Measurements from ENCODE around the gene SLBP. TPM values are rescaled to one million over a fixed set of nuclear protein-coding genes. Genes with fewer than 3 reads are reported as not detected.

The SLBP gene
- total and polyA plus RNA-seq, 10 of the 15 experiments (the other 5 are each of a cell fraction or from before 2014, with no cell fraction given) = 94.4 to 278 (median 158) TPM

DNA sequence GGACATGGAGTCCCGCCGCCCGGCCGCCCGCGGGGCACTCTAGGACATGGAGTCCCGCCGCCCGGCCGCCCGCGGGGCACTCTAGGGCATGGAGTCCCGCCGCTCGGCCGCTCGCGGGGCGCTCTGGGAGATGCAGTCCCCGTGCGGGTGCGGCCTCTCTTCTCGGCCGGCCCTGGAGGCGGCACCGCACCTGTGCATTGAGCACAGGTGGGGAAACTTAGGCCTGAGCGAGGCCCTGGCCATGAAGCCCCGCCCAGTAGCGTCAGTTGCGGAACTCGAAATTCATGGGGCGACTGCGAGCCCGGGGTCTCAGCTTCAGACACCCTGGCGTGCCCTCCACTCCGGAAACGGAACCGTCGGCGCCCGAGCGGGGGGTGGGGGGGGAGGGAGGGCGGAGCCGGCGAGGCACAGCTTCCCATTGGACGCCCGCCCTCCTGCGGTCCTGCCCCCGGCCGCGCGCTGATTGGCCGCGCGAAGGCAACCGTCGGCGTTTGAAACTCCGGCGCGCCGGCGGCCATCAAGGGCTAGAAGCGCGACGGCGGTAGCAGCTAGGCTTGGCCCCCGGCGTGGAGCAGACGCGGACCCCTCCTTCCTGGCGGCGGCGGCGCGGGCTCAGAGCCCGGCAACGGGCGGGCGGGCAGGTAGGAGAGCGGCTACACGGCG lies 9.0 kb upstream of the SLBP start, which contains the start of the genes TACC3 and TMEM129 (continued):
- TF ChIP-seq, protein P1, sequence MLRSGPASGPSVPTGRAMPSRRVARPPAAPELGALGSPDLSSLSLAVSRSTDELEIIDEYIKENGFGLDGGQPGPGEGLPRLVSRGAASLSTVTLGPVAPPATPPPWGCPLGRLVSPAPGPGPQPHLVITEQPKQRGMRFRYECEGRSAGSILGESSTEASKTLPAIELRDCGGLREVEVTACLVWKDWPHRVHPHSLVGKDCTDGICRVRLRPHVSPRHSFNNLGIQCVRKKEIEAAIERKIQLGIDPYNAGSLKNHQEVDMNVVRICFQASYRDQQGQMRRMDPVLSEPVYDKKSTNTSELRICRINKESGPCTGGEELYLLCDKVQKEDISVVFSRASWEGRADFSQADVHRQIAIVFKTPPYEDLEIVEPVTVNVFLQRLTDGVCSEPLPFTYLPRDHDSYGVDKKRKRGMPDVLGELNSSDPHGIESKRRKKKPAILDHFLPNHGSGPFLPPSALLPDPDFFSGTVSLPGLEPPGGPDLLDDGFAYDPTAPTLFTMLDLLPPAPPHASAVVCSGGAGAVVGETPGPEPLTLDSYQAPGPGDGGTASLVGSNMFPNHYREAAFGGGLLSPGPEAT (IDR thresholded peaks at IDR 0.05; ENCODE audit: low read depth) = no peak
- TF ChIP-seq MEF2B (IDR thresholded peaks at IDR 0.05; ENCODE audit: partially characterized antibody, poor library complexity, severe bottlenecking) (no peak), MTA3 (IDR thresholded peaks at IDR 0.05; ENCODE audit: borderline replicate concordance, low read length) (no peak), TARDBP (IDR thresholded peaks at IDR 0.05; ENCODE audit: borderline replicate concordance) (peak; percentile 78; the same call in 1 of the 2 replicates), NFYA (IDR thresholded peaks at IDR 0.05; ENCODE audit: borderline replicate concordance, low read depth, low read length) (no peak), SMARCA5 (IDR thresholded peaks at IDR 0.05) (no peak), NR2C1 (IDR thresholded peaks at IDR 0.05) (peak; percentile 96), EZH2 (IDR thresholded peaks at IDR 0.05; ENCODE audit: borderline replicate concordance, control insufficient read depth, low read depth, low read length) (no peak), FOS (IDR thresholded peaks at IDR 0.05; ENCODE audit: borderline replicate concordance, extremely low read depth, insufficient read length) (no peak), HDAC6 (IDR thresholded peaks at IDR 0.05; ENCODE audit: unreplicated experiment) (no peak), RUNX3 (IDR thresholded peaks at IDR 0.05; ENCODE audit: low read length) (no peak)
- TF ChIP-seq, protein P2, sequence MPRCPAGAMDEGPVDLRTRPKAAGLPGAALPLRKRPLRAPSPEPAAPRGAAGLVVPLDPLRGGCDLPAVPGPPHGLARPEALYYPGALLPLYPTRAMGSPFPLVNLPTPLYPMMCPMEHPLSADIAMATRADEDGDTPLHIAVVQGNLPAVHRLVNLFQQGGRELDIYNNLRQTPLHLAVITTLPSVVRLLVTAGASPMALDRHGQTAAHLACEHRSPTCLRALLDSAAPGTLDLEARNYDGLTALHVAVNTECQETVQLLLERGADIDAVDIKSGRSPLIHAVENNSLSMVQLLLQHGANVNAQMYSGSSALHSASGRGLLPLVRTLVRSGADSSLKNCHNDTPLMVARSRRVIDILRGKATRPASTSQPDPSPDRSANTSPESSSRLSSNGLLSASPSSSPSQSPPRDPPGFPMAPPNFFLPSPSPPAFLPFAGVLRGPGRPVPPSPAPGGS (IDR thresholded peaks at IDR 0.05; ENCODE audit: borderline replicate concordance, insufficient read depth, low read depth, low read length, poor library complexity, severe bottlenecking) = no peak
- TF ChIP-seq, protein P3, sequence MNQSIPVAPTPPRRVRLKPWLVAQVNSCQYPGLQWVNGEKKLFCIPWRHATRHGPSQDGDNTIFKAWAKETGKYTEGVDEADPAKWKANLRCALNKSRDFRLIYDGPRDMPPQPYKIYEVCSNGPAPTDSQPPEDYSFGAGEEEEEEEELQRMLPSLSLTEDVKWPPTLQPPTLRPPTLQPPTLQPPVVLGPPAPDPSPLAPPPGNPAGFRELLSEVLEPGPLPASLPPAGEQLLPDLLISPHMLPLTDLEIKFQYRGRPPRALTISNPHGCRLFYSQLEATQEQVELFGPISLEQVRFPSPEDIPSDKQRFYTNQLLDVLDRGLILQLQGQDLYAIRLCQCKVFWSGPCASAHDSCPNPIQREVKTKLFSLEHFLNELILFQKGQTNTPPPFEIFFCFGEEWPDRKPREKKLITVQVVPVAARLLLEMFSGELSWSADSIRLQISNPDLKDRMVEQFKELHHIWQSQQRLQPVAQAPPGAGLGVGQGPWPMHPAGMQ (IDR thresholded peaks at IDR 0.05; ENCODE audit: borderline replicate concordance) = no peak
- TF ChIP-seq, protein P4, sequence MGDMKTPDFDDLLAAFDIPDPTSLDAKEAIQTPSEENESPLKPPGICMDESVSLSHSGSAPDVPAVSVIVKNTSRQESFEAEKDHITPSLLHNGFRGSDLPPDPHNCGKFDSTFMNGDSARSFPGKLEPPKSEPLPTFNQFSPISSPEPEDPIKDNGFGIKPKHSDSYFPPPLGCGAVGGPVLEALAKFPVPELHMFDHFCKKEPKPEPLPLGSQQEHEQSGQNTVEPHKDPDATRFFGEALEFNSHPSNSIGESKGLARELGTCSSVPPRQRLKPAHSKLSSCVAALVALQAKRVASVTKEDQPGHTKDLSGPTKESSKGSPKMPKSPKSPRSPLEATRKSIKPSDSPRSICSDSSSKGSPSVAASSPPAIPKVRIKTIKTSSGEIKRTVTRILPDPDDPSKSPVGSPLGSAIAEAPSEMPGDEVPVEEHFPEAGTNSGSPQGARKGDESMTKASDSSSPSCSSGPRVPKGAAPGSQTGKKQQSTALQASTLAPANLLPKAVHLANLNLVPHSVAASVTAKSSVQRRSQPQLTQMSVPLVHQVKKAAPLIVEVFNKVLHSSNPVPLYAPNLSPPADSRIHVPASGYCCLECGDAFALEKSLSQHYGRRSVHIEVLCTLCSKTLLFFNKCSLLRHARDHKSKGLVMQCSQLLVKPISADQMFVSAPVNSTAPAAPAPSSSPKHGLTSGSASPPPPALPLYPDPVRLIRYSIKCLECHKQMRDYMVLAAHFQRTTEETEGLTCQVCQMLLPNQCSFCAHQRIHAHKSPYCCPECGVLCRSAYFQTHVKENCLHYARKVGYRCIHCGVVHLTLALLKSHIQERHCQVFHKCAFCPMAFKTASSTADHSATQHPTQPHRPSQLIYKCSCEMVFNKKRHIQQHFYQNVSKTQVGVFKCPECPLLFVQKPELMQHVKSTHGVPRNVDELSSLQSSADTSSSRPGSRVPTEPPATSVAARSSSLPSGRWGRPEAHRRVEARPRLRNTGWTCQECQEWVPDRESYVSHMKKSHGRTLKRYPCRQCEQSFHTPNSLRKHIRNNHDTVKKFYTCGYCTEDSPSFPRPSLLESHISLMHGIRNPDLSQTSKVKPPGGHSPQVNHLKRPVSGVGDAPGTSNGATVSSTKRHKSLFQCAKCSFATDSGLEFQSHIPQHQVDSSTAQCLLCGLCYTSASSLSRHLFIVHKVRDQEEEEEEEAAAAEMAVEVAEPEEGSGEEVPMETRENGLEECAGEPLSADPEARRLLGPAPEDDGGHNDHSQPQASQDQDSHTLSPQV (IDR thresholded peaks at IDR 0.05) = no peak
- TF ChIP-seq, protein P5, sequence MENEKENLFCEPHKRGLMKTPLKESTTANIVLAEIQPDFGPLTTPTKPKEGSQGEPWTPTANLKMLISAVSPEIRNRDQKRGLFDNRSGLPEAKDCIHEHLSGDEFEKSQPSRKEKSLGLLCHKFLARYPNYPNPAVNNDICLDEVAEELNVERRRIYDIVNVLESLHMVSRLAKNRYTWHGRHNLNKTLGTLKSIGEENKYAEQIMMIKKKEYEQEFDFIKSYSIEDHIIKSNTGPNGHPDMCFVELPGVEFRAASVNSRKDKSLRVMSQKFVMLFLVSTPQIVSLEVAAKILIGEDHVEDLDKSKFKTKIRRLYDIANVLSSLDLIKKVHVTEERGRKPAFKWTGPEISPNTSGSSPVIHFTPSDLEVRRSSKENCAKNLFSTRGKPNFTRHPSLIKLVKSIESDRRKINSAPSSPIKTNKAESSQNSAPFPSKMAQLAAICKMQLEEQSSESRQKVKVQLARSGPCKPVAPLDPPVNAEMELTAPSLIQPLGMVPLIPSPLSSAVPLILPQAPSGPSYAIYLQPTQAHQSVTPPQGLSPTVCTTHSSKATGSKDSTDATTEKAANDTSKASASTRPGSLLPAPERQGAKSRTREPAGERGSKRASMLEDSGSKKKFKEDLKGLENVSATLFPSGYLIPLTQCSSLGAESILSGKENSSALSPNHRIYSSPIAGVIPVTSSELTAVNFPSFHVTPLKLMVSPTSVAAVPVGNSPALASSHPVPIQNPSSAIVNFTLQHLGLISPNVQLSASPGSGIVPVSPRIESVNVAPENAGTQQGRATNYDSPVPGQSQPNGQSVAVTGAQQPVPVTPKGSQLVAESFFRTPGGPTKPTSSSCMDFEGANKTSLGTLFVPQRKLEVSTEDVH (IDR thresholded peaks at IDR 0.05; ENCODE audit: low read depth, partially characterized antibody) = no peak
- TF ChIP-seq, protein P6, sequence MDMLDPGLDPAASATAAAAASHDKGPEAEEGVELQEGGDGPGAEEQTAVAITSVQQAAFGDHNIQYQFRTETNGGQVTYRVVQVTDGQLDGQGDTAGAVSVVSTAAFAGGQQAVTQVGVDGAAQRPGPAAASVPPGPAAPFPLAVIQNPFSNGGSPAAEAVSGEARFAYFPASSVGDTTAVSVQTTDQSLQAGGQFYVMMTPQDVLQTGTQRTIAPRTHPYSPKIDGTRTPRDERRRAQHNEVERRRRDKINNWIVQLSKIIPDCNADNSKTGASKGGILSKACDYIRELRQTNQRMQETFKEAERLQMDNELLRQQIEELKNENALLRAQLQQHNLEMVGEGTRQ (IDR thresholded peaks at IDR 0.05; ENCODE audit: borderline replicate concordance, low read depth, low read length) = no peak

All from GM12878 (cell line).